ENCODE results near the gene ATP1A2. TPM values are rescaled to one million over a fixed set of nuclear protein-coding genes. Genes with fewer than 3 reads are reported as not detected.

ATP1A2 gene
- total and polyA plus RNA-seq, 4 donors, result 1.1 to 7.9 (median 3.1) TPM

DNA sequence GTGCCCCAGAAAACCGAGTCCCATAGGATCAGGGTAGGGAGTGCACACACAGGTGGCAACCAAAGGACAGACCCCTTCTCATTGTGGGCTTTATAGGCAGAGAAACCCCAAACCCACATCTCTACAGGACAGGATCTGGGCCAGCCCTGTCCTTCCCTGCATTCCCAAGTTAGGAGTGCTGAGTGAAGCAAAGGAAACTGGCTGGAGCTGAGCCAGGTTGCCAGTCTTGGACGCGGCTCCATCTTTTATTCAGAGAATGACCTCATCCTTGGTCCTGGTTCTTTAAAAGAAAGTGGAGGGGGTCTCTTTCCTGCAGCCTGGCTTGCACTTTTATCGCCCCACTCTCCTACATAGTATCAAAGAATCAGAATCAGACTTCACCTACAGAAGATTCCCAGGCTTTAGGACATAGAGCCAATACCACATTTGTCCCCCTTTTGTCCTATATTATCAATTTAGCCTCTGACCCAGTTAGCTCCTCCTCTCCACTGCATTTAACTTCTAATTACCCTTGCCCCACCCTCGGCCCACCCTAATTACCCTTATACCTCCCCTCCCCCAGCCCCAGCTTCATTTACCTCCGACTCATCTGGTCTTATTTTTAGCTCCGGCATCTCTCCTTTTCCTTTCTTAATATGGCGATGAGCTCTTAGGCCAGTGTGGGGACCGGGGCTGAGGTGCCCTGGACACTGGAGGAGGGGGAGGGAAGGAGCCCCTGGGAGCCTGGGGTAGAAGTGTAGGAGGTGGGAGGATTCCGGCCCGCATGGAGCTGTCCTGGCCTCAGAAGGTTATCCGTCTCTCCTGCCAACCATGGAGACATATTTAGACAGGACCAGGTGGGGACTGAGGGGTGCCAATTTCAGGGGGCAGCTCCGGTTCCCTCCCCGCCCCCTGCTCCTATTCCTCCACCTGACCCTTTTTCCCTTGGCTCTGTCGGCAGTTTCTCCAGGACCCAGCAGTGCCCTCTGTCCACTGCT, 74.4 kb downstream of the ATP1A2 start, which contains the start of gene CASQ1:
Gene CASQ1 (plus strand): TSS at position 927 of the 977 bp plus-strand sequence. CDS start 177 bp downstream, outside the sequence.
- TF ChIP-seq, protein P1, sequence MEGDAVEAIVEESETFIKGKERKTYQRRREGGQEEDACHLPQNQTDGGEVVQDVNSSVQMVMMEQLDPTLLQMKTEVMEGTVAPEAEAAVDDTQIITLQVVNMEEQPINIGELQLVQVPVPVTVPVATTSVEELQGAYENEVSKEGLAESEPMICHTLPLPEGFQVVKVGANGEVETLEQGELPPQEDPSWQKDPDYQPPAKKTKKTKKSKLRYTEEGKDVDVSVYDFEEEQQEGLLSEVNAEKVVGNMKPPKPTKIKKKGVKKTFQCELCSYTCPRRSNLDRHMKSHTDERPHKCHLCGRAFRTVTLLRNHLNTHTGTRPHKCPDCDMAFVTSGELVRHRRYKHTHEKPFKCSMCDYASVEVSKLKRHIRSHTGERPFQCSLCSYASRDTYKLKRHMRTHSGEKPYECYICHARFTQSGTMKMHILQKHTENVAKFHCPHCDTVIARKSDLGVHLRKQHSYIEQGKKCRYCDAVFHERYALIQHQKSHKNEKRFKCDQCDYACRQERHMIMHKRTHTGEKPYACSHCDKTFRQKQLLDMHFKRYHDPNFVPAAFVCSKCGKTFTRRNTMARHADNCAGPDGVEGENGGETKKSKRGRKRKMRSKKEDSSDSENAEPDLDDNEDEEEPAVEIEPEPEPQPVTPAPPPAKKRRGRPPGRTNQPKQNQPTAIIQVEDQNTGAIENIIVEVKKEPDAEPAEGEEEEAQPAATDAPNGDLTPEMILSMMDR (IDR thresholded peaks at IDR 0.05; ENCODE audit: control extremely low read depth, extremely low read depth), result no peak
- Histone ChIP-seq H3K9ac (ENCODE audit: insufficient read depth in 1 of 2, low read length in 2 of 2) (no peak within 1 kb of the TSS), H3K9me3 (ENCODE audit: control insufficient read depth in 4 of 4, insufficient read depth in 3 of 4, low read length in 3 of 4) (no peaks in the 10 kb centered on the region), H3K4me1 (ENCODE audit: control insufficient read depth in 5 of 5, insufficient read depth in 5 of 5, low read length in 5 of 5) (peaks cover 0 to 19% (median 3%) of the 10 kb centered on the region in 5 donors), H3K27me3 (ENCODE audit: control insufficient read depth in 3 of 3, insufficient read depth in 3 of 3, low read length in 2 of 3) (no peaks in the 10 kb centered on the region), H3K36me3 (ENCODE audit: control insufficient read depth in 4 of 4, insufficient read depth in 4 of 4, low read length in 4 of 4) (no peaks in the 10 kb centered on the region), H3K4me3 (no peak within 1 kb of the TSS), H3K27ac (ENCODE audit: low read depth in 1 of 2, low read length in 1 of 2) (peak within 1 kb of the TSS in 1 of 2 donors; percentile 21)
- peak; percentile 73 to 85 (median 80) for DNase-seq
- 70 to 86% methylated on average over 15 of the region's 15 CpGs for WGBS, 2 donors
- no peak for ATAC-seq (ENCODE audit: insufficient read depth, low FRiP score)

GRCh38 chr1:160191756-160192155, 76.2 kb downstream of the ATP1A2 start:
- ATAC-seq (ENCODE audit: insufficient read depth, low FRiP score) (no peak), DNase-seq (no peak)
- no peak overlapping the region for H3K4me3 ChIP-seq
- no peaks in the 10 kb centered on the region for H3K27me3 ChIP-seq (ENCODE audit: control insufficient read depth in 3 of 3, insufficient read depth in 3 of 3, low read length in 2 of 3)
- peaks cover 0 to 19% (median 3%) of the 10 kb centered on the region in 5 donors for H3K4me1 ChIP-seq (ENCODE audit: control insufficient read depth in 5 of 5, insufficient read depth in 5 of 5, low read length in 5 of 5)
- WGBS, 2 donors, result 86 to 96% methylated on average over 3 of the region's 3 CpGs
- H3K9ac ChIP-seq (ENCODE audit: insufficient read depth in 1 of 2, low read length in 2 of 2), result no peak overlapping the region
- H3K36me3 ChIP-seq (ENCODE audit: control insufficient read depth in 4 of 4, insufficient read depth in 4 of 4, low read length in 4 of 4), result no peaks in the 10 kb centered on the region
- no peak overlapping the region for H3K27ac ChIP-seq (ENCODE audit: low read depth in 1 of 2, low read length in 1 of 2)
- TF ChIP-seq, protein P1 (IDR thresholded peaks at IDR 0.05; ENCODE audit: control extremely low read depth, extremely low read depth), result no peak
- H3K9me3 ChIP-seq (ENCODE audit: control insufficient read depth in 4 of 4, insufficient read depth in 3 of 4, low read length in 3 of 4), result no peaks in the 10 kb centered on the region

DNA sequence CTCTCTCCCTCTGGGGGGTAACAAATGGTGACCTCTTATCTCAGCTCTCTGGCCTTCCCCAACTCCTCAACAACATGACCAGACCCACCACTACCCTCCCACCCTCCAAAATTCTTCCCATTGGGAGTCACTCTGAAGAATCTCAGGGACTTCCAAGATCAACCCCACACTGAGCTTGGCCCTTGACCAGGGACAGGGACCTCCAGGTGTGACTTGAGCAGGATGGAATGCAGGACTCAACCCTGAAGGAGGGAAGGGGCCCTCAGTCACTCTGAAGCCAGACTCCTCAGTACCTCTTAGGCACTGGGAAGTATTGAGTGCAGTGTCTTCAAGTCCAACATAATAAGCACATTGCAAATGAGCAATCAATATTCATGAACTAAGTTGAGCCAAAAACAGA, 76.7 kb downstream of the ATP1A2 start:
- H3K9ac ChIP-seq (ENCODE audit: insufficient read depth in 1 of 2, low read length in 2 of 2), result no peak overlapping the region
- no peak overlapping the region for H3K27ac ChIP-seq (ENCODE audit: low read depth in 1 of 2, low read length in 1 of 2)
- TF ChIP-seq, protein P1 (IDR thresholded peaks at IDR 0.05; ENCODE audit: control extremely low read depth, extremely low read depth), result no peak
- peaks cover 0 to 19% (median 3%) of the 10 kb centered on the region in 5 donors for H3K4me1 ChIP-seq (ENCODE audit: control insufficient read depth in 5 of 5, insufficient read depth in 5 of 5, low read length in 5 of 5)
- H3K4me3 ChIP-seq, result no peak overlapping the region
- no peaks in the 10 kb centered on the region for H3K36me3 ChIP-seq (ENCODE audit: control insufficient read depth in 4 of 4, insufficient read depth in 4 of 4, low read length in 4 of 4)
- no peaks in the 10 kb centered on the region for H3K27me3 ChIP-seq (ENCODE audit: control insufficient read depth in 3 of 3, insufficient read depth in 3 of 3, low read length in 2 of 3)
- DNase-seq (no peak), ATAC-seq (ENCODE audit: insufficient read depth, low FRiP score) (no peak)
- no peaks in the 10 kb centered on the region for H3K9me3 ChIP-seq (ENCODE audit: control insufficient read depth in 4 of 4, insufficient read depth in 3 of 4, low read length in 3 of 4)

Other genes starting within 250 kb of the ATP1A2 start
- 10 to 100 TPM; 13.6 to 29.5 TPM for gene CFAP45, start 215.6 kb upstream of the ATP1A2 start, total RNA-seq
- gene CFAP45, start 215.6 kb upstream of the ATP1A2 start, polyA plus RNA-seq, result 10 to 100 TPM in 1 of 2 donors, 1 to 10 TPM in 1; 9.4 to 12.5 TPM
- 100 to 1,000 TPM; 483 to 738 TPM for gene TAGLN2, start 190.3 kb upstream of the ATP1A2 start, total RNA-seq
- gene TAGLN2, start 190.3 kb upstream of the ATP1A2 start, polyA plus RNA-seq, result 100 to 1,000 TPM; 760 to 788 TPM
- gene IGSF9, start 170.1 kb upstream of the ATP1A2 start, total RNA-seq, result 1 to 10 TPM; 1.8 to 4.9 TPM
- 1 to 10 TPM; 1.4 to 2.2 TPM for gene IGSF9, start 170.1 kb upstream of the ATP1A2 start, polyA plus RNA-seq
- under 1 TPM; 0.43 to 0.74 TPM for gene SLAMF9, start 161.5 kb upstream of the ATP1A2 start, total RNA-seq
- gene SLAMF9, start 161.5 kb upstream of the ATP1A2 start, polyA plus RNA-seq, result under 1 TPM; 0.37 to 0.38 TPM
- gene PIGM, start 83.8 kb upstream of the ATP1A2 start, total RNA-seq, result 1 to 10 TPM; 7.5 to 9.1 TPM
- 1 to 10 TPM; 3.7 to 3.9 TPM for gene PIGM, start 83.8 kb upstream of the ATP1A2 start, polyA plus RNA-seq
- gene KCNJ10, start 45.6 kb upstream of the ATP1A2 start, total RNA-seq, result under 1 TPM; 0.09 to 0.37 TPM
- under 1 TPM; 0.02 to 0.10 TPM for gene KCNJ10, start 45.6 kb upstream of the ATP1A2 start, polyA plus RNA-seq
- not detected for gene KCNJ9, start 34.2 kb upstream of the ATP1A2 start, total RNA-seq
- gene KCNJ9, start 34.2 kb upstream of the ATP1A2 start, polyA plus RNA-seq, result not detected
- gene IGSF8, start 17.1 kb upstream of the ATP1A2 start, total RNA-seq, result 10 to 100 TPM; 23.5 to 39.5 TPM
- gene IGSF8, start 17.1 kb upstream of the ATP1A2 start, polyA plus RNA-seq, result 10 to 100 TPM; 25.8 to 27.7 TPM
- under 1 TPM in 1 of 2 donors, not detected in 1; 0.06 TPM for gene ATP1A4, start 35.8 kb downstream of the ATP1A2 start, total RNA-seq
- under 1 TPM; 0.08 to 0.09 TPM for gene ATP1A4, start 35.8 kb downstream of the ATP1A2 start, polyA plus RNA-seq
- gene CASQ1, start 74.8 kb downstream of the ATP1A2 start, total RNA-seq, result under 1 TPM; 0.25 to 0.37 TPM
- gene CASQ1, start 74.8 kb downstream of the ATP1A2 start, polyA plus RNA-seq, result under 1 TPM; 0.08 to 0.26 TPM
- 100 to 1,000 TPM in 1 of 2 donors, 10 to 100 TPM in 1; 76.0 to 133 TPM for gene PEA15, start 89.6 kb downstream of the ATP1A2 start, total RNA-seq
- 100 to 1,000 TPM; 139 to 261 TPM for gene PEA15, start 89.6 kb downstream of the ATP1A2 start, polyA plus RNA-seq
- gene DCAF8, start 146.8 kb downstream of the ATP1A2 start, total RNA-seq, result 100 to 1,000 TPM; 104 to 207 TPM
- gene DCAF8, start 146.8 kb downstream of the ATP1A2 start, polyA plus RNA-seq, result 10 to 100 TPM; 64.0 to 72.4 TPM
- gene PEX19, start 169.4 kb downstream of the ATP1A2 start, total RNA-seq, result 10 to 100 TPM; 55.9 to 60.7 TPM
- gene PEX19, start 169.4 kb downstream of the ATP1A2 start, polyA plus RNA-seq, result 10 to 100 TPM; 13.1 to 33.0 TPM
- gene COPA, start 227.5 kb downstream of the ATP1A2 start, total RNA-seq, result 100 to 1,000 TPM; 158 to 159 TPM
- 10 to 100 TPM; 64.6 to 91.4 TPM for gene COPA, start 227.5 kb downstream of the ATP1A2 start, polyA plus RNA-seq
- 10 to 100 TPM; 72.2 to 85.9 TPM for gene NCSTN, start 227.6 kb downstream of the ATP1A2 start, total RNA-seq
- gene NCSTN, start 227.6 kb downstream of the ATP1A2 start, polyA plus RNA-seq, result 10 to 100 TPM; 46.5 to 83.4 TPM

Measured in lung (tissue), 12 donors.